GM12874 (cell line): ENCODE results near the gene LATS2.

Experiments used
- CTCF ChIP-seq: IDR thresholded peaks from 2 replicates; pipeline ENCODE4 v1.5.1; 2011; ENCODE audit warnings: low read depth, mild to moderate bottlenecking, control low read depth, low read length, moderate library complexity; ENCODE audit not compliant: insufficient read depth

The LATS2 gene

GRCh38 chr13:21061029-21061763 is at the start of gene LATS2:
LATS2 (minus strand) TSS chr13:21061586; CDS start chr13:21046026, 15,560 bp downstream.
- no peak for TF ChIP-seq CTCF

- TF ChIP-seq CTCF: no peak
Observed at GRCh38 chr13:21109168-21109567, 47.8 kb upstream of the LATS2 start.

- no peak for TF ChIP-seq CTCF
Observed at GRCh38 chr13:21106089-21106488, 44.7 kb upstream of the LATS2 start.

- TF ChIP-seq CTCF: no peak
Observed at GRCh38 chr13:21104199-21105019, 43.0 kb upstream of the LATS2 start.

- no peak for TF ChIP-seq CTCF
Observed at GRCh38 chr13:21101865-21102576, 40.6 kb upstream of the LATS2 start.

GRCh38 chr13:21100994-21101757 is 39.8 kb upstream of the LATS2 start:
- TF ChIP-seq CTCF: no peak
